RKO (cell line): ENCODE measurements around the gene BCAS1.

Experiments used
- DNase-seq: peaks from one replicate; pipeline ENCODE4 v3.0.0-alpha.2; 2016; ENCODE audit warnings: low spot score

Gene BCAS1

GRCh38 chr20:53902968-53903651 lies 167.3 kb downstream of the BCAS1 start:
- no peak for DNase-seq

- DNase-seq = no peak
These were observed 168.8 kb downstream of the BCAS1 start for GRCh38 chr20:53901497-53902096.

DNA sequence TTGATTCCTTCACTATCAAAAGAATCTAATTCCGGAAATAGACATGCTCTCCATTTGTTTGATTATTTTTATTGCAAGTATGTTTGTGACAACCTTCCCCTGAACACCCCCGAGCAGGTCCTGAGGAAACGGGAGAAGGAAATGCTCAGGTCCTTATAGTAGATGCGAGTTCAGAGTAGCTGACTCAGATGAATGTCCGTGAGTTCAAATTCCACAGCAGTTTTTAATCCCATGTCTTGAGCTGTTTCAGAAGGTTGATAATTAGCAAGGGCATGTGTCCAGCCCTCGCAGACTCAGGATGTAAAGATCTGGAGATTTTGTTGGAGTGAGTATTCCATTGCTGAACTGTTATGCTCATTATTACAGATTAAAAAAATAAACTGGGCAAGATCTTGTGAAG lies 169.3 kb downstream of the BCAS1 start:
- no peak for DNase-seq

- DNase-seq = no peak
These were observed 169.9 kb downstream of the BCAS1 start for GRCh38 chr20:53900380-53900999.

GRCh38 chr20:53899351-53900167 lies 170.8 kb downstream of the BCAS1 start:
- DNase-seq = peak; percentile 81

DNA sequence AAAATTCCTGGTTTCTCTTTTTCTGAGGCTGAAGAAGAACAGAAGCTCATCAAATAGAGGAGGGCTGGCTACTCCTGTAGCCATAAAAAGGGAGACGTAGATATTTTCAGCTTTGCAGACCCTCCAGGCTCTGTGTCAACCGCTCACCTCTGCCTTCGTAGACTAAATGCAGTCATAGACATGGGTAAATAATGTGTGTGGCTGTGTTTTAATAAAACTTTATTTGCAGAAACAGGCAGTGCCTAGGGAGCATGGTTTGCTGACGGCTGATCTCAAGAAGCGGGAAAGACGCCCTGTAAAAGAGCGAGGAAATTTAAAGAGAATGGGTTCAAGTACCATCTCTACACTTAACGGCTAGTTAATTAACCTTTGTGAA lies 171.8 kb downstream of the BCAS1 start:
- DNase-seq = no peak

DNA sequence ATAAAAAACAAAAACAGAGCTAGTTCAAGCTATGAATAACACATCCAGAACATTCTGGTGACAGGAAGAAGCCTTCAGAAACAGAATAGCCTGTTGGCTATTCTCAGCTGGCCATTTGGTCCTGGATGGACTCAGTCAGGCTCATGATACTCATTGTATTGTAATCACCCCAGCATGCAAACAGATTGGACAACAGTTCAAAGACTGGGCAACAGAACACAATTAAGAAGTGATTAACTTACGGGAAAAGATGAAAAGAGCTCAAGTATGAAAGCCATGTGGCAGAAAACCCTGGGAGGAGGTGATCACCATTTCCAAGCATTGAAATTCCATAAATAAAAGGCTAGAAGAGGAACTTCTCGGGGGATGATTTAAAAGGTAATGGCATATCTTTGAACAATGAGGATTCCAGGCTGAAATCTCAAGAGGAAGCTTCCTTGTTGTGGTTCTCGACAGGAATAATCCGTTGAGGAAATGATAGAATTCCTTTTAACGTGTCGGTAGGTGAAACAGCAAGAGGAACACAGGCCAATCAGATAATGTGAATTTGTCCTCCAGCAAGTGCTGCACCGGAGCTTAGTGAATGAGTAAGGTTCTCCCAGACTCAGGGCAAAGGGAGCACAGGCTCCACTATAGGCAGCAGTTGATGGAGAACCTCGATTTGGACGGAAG lies 172.4 kb downstream of the BCAS1 start:
- no peak for DNase-seq

DNA sequence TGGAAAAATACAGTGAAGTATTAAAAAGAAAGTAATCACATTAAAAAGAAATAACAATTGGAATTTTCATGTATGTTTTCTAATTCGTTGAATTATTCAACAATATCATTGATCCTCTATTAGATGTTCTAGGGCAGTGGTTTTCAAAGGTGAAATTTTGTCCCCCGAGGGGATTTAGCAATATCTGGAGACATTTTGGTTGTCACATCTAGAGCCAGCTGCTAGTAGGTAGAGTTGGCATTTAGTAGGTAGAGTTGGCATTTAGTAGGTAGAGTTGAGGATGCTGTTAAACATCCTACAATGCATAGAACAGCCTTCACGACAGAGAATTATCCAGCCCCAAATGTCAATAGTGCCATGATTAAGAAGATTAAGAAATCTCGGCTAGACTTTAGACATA lies 173.7 kb downstream of the BCAS1 start:
- DNase-seq = no peak

DNA sequence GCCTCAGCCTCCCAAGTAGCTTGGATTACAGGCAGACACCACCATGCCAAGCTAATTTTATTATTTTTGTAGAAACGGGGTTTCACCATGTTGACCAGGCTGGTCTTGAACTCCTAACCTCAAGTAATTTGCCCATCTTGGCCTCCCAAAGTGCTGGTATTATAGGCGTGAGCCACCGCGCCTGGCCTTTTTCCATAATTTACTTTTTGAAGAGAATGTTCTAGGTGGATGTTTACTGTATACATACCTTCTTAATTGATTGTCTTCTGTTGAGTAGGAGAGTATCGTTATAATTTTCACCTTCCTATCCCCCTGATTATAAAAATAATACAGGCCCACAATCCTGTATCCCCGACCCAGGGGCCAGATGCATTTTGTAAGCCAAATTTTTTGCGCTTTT lies 174.4 kb downstream of the BCAS1 start:
- no peak for DNase-seq

- DNase-seq = no peak
These were observed 175.0 kb downstream of the BCAS1 start for GRCh38 chr20:53895385-53895755.

GRCh38 chr20:53894707-53895384 lies 175.5 kb downstream of the BCAS1 start:
- DNase-seq = no peak
